ENCODE measurements around the gene MCTP2.

The MCTP2 gene

DNA sequence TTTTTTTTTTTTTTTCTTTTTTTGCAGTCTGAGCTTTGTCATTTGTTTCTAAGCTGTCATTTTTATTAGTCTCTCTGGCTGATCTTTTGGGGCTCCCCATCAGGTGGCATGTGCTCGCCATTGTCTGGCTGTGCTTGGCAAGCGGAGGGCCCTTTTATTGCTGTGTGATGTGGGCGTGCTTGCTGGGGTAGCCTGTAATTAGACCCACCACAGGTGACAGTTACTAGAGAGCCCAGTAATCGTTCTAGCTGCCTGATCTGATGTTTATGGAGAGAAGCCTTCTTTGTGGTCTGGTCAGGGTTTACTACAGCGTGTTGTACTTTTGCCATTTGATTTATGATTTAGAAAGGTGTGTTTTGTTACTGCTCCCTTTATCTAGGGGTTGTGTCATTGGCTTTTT is 179.9 kb downstream of the MCTP2 start:
- DNase-seq = no peak

DNA sequence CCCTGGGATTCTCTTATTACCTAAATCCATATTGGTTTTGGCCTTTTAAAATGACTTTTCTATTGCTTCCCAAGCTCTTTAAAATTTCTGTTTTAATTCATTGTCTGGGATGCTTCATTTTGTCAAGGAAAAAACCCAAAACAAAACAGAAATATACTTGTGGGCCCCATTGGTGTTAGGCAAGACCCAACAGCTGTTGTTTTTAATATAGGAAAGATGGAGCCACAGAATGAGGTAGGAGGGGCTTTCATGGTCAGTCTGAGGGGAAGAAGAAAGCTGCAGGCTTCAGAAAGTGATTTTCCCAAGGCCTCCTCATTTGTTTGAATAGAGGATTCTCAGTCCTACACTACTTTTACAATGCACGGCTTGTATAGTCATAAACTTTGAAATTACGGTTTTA is 180.5 kb downstream of the MCTP2 start:
- DNase-seq = no peak

DNA sequence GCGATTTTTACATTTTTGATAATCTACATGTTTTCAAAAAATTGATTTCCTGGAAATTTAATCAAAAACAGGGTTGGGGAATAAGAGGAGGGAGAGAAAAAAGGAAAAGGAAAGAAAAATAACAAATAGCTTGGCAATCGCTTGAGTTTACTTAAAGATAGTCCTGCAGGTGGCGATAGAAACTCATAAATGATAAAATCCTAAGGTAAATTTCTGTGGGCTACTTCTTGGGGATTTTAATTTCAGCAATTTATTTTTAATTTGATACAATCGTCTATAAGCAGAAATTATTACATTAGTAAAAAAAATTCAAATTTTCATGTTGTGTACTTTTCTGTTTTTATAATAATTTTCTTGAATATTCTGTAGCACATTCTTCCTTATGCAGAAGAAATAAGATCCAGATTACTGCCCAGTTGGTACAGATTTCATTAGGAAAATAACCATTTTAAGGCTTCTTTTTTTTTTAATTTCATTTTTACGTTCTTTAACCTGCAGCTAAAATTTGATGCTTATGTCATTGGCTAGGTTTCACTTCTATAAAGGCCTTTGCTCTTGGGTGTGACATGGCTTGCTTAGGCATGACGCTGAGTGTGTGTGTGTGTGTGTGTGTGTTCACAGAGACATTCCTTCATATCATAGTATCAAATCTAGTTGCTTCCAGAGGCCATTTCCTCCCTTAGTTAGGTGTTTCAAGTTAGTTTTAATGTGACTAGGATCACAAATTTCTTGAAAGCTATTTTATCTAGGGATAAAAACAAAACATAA is 181.8 kb downstream of the MCTP2 start:
- no peak for DNase-seq

DNA sequence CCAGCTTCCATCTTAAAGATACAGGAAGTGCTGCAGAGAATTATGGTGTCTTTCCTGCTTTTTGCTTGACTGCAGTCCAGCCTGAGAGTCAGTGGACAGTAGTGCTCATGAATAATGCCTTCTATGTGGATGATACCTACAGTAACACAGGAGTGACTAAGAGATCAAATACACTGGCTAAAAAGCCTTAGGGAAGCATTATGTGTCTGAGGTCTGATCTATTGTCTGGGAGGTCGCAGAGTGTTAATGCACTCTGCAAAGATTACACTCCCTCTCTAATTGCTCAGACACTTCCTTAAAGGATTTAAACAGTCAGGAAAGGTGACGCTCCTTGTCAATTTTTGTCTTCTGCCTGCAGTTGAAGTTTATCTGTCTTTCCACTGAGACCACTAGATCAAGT is 183.6 kb downstream of the MCTP2 start:
- DNase-seq = no peak

DNA sequence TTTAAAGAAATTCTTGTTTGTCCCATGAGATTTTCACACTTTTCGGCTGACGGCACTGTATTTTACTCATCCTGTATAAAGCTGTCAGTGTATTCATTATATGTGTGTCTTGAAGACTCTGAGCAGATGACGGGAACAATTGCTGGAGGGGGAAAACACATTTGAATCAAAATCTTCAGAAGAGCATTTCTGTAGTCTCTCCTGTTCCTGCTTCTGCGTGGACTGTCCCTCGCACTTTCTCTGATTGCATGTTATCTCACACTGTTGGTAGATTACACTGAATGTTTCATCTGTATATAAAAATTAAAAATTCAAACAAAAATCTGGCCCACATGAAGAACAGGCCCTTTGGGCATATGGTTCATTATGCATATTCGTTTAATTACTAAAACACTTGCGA is 184.9 kb downstream of the MCTP2 start:
- DNase-seq = no peak

DNA sequence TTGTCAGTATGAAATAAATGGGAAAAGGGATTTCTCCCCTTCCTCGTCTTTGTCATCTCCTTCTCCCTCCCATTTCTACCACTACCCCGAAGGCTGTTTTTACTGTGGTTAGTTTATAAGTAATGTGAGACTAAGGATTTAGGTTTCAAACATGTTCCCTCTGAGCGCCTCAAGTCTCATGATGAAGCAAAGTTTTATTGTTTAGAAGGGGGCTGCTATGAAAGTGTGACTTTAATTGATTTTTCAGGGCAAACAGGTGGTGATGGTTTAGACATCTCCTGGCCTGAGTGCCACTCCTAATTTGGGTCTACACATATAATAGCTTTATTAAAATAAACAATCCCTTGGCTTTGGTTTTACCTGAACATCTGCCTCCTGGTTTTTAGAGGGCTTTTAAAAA is 185.5 kb downstream of the MCTP2 start:
- DNase-seq = no peak

DNA sequence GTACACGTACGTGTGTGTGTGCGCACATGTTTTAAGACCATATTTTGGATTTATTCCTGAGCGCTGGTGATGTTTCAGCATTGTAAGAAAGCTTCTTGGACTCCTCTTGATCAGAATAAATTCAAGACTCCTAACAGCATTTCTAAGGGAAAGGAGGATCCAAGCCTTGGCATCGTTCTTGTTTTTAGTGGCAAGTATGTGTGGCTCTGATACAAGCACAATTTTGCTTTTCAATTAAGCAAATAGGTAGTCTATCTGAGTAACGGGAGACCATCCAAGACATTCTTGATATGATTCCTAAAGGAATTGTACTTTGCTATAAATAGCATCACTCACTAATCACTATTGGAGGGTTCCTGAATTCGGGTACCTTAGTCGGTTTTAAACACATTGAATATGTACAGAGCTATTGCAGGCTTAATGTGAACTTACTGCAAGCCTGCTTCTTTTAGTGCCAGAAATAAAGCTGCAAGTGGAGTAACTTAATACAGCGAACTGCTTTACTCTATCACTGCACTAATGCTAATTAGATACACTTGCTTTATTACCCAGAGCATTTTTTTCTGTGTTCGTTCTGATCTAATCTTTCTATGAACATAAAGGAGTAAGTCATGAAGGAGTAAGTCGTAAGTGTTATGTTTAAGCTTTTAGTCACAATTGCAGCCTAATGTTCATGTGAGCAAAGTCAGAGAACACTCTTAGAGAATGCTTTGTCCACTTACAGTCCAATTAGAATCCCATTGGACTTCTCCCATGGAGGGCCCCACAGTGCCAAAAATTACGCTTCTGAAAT is 186.3 kb downstream of the MCTP2 start:
- no peak for DNase-seq

DNA sequence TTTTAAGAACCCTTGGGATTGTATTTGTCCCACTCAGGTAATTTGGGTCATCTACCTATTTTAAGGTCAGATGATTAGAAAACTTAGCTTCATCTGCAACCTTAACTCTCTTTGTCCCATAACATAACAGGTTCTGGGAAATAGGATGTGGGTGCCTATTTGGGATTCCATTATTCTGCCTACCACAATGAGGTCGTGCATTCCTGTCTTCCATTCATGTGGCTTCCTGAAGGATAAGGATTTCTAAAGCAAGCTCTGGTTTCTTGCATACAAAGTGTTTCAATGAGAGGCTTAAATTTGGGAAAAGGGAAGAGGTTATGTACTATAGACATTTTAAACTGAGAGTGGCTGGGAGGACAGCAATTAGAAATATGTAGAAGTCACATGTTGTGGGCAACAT is 190.3 kb downstream of the MCTP2 start:
- DNase-seq = no peak

DNA sequence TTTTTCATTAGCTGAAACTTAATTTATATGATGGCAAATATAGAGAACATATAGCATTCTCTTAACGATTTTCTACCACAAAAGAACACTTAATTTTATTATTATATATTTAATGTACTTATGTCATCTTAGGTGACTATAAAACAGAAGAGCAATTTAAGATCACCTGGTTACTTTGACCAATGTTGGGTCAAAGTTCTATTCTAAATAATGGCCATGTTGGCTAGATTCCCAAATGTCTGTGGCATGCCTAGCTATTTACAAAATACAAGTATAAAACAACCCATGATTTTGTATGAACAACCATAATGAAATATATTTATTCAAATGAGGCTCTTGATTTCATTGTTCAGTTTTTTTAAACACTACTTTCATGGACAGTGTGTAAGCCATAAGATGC is 200.9 kb downstream of the MCTP2 start:
- DNase-seq = no peak

DNA sequence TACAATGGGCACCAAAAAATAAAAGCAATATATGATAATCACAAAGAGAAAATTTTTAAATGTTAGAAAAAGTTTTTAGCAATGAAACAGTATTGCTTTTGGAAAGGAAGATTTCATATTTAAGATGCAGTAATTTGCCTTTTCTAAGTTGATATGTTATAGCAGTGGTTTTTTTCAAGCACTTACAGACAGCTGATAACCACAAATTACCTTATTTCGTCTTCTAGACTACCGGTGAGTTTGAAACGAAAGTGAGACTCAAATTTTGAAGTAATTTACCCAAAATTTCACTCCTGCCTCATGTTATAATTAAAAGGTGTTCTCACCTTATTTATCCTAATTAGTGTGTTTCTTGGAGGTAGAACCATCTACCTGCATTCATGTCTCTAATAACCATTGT is 207.8 kb downstream of the MCTP2 start:
- DNase-seq = no peak

DNA sequence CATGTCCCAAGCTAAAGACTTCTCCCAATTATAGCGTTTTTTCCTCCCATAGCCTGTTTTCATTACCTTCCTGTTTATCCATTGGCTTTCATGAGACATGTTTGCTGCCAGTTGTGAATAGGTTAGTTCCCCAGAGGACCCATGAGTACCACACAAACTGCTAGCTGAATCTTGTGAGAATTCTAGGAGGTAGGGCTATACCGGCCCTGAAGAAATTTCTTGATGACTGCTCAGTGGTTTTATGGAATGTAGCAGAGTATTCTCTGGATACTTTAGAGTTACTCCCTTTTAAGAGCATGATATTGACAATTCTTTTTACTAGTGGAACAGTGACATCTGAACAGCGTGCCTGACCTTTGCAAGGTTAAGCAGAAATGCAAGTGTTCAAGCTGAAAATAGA is 210.4 kb downstream of the MCTP2 start:
- DNase-seq = no peak

DNA sequence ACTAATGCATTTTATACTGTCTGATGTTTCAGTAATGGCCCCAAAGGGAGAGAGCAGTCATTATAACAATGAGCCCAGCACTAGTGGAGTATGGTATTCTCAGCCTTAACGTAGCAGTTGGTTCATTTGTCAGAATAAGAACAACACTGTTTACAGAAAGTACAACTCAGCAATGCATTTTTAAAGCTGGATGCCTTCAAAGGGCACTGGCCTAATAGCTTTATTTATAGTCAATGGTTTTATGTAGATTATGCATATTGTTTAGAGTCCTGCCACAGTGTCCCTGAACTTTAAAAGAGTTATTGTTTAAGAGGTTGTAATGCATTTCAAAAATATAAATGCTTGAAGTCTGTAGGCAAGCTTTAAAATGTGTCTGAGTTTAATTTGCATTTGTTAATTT is 211.1 kb downstream of the MCTP2 start:
- no peak for DNase-seq

DNA sequence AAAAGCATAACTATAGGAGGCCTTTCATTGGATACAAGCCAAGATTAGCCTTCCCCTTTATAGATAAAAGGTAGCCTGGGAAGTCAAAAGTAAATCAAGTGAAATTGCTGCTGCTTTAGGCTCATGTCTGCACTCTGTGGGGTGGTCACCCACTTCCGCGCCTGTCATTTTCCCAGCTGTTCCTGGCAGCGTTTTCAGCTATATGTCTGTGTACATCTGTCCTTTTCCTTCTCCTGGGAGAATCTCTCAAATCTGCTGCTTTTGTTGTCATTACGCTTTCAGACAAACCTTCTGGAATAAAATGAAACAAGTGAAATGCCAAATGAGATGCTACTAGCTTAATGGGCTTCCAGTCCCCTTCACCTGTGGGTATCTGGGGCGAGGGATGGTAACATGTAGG is 211.8 kb downstream of the MCTP2 start:
- no peak for DNase-seq

DNA sequence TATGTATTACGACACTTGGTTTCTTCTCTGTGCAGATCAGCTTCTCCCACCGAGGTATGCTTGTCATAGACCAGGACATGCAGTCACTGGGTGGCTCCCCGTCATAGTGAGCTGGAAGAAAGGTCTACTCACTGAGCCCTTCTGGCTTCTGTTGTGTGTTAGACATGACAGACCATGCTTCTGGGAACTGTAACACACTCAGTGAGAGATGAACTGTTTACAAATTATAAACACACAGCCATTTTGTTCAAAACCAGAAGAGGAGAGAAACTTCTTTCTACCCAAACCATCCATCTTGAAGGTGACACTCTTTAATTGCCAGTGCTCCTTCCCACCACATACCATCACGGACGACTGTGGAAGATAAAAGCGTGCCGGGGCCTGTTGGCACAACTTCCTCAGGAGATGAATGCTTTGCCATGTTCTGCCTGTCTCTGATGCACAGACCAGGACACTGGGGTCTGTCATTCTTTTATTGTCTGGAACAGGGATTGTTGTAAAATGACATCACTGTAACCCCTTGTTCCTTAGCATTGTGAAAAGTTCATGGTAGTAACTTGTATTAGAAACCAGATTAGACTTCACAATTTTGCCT is 214.3 kb downstream of the MCTP2 start:
- DNase-seq = no peak

DNA sequence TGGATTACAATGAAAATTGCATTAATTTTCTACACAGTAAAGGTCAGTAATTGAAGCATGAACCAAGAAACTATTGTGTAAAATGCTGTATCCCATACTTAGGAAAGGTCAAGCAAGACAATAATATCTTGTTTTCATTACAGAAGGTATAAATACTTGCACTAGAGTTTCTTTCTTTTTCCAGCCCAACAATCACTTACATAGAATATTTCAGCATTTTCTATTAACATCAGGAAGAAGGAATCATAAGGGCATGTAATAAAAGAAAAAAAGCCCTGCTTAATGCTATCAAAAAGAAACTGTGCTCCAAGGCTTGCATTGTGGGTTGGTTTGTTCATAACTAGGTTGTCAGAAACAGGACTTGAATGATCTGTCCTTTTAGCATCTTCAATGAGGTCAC is 215.1 kb downstream of the MCTP2 start:
- DNase-seq = no peak

DNA sequence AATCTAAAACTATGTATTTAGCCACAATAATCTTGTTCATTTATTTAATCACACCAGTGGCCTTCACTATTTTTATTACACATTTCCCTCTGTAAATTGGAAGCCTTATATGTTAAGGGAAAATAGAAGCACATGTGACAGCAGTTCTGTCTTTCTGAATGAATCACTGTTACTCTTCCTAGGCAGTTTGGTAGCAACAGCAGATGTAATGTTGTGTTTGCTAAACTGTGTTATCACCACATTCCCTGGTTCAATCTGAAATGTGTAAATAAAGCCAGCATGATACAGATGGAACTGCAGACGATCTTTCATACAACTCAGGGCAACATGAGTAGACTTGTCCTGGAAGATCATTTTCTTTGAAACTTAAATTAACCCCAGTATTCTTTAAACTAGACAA is 220.1 kb downstream of the MCTP2 start:
- no peak for DNase-seq

DNA sequence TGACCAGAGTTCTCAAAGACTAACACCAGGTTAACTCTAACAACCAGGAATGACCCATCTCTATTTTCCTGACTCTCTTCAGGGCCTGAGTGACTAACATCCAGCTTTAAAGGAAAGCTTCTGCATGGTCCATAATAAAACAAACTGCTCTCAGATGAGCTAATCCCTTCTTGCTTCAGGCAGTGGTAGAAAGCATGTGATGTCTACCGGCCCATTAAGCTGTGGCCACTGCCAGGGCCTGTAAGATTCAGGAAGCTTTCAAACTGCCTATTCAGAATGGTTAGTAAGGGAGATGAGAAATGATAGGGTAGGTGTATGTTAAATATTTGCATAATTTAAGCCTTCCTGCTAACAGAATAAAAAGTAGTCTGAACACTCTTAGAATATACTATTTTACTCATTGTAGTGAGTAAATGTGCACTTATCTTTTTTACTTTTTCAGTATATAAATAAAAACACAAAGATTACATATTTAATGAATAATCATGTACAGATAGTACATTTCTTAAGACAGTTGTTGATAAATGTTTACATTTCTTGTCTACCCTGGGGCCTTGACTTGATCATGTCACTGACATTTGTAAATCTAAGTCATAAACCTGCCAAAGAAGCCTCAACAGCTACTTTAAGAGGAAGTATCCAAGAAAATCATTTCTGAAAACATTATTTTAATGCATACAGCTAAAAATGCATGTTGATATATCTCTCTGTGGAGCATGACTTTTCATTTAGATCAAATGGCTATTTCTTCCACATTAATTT is 222.0 kb downstream of the MCTP2 start:
- no peak for DNase-seq

DNA sequence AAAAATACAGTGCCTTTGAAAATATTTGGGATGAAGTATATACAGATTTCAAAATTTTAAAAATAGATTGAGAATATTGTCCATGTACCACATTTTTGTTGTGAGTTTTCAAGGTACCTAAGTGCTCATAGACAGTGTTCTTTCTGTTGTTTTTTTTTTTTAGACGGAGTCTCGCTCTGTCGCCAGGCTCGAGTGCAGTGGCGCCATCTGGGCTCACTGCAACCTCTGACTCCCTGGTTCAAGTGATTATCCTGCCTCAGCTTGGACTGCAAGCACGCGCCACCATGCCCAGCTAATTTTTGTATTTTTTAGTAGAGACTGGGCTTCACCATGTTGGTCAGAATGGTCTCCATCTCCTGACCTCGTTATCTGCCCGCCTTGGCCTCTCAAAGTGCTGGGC is 223.9 kb downstream of the MCTP2 start:
- DNase-seq = no peak

DNA sequence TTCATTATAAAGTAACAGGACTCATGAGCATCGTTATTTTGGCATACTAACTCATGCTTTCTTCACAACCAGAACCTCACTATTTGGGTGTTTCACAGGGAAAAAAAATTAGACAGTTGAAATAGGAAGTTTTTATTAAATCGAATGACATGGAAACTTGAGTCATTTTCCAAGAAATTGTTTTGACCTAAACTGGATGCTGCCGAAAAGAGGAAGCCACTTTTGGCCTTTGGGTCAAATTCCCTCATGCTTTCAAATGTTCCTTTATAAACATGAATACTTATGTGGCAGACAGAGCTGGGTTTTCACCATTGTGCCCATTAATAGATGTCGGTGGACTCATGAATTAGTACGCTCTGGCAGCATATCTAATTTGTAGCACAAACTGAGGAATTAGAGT is 224.9 kb downstream of the MCTP2 start:
- no peak for DNase-seq

DNA sequence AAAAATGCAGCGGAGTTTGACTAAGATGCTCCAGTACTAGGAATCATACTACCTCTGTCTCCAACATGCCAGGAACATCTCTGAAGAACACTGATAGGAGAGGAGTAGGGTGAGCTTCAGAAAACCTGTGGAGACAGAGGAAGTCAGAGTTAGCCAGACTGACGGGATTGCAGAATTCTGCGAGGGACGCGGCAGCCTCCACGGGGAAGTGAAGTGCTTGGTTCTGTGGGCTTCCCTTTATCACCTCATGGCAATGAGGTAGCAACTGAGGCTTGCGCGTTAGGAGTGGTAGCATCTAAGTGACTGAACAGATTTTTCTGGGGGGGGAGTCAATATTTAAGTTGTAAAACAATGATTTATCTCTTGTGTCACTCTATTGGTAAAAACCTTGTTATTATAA is 226.3 kb downstream of the MCTP2 start:
- DNase-seq = no peak

DNA sequence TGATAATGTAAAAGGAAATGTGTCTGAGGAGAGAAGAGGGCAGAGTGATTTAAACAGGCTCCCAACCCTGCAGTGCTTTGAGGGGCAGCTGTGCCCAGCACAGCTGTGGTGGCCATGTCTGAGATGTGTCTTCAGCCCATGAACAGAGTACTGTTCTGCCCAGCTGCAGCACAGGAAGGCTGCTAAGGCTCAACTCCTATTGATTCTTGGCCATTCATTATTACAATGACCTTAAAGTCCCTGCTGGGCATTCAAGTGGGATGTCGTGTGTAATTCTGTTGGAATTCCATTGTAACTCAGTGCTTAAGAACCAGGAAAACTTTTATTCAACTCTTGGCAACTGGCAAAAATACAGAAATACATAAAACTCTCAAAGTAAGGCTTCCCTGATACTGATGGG is 229.3 kb downstream of the MCTP2 start:
- DNase-seq = no peak

DNA sequence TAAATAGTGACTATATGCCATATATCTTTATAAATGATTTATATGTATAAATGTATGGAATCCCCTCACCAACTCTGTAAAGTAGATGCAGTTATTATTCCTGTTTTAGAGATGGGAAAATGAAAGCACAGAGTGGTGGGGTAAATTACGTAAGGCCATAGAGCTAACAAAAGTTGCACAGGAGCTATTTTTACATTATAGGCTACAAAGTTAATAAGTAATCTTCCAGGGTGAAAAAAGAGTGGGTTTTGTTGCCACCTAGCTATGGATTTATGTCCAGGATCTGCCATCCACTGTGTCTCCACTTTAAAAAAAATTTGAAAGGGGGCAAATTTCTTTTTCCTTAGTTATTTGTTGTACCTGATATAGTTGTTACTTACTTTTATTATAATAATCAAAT is 235.7 kb downstream of the MCTP2 start:
- DNase-seq = no peak

DNA sequence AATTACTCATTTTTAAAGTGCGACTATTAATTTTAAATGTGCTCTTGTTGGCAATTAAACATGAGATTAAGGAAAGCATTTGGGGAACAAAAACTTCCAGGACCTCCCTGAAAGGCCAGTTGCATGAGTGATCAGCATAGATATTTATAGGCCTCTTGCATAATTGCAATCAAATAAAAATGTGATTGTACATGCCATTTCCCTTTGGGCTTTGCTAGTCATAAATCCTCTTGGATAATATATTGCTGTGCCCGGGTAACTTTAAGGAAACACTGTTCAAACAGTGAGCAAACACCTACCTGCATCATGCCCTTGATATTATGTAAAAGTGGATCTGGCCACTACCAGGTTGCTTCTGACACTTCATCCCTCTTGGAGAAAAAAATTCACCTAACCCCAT is 239.1 kb downstream of the MCTP2 start:
- DNase-seq = no peak

DNA sequence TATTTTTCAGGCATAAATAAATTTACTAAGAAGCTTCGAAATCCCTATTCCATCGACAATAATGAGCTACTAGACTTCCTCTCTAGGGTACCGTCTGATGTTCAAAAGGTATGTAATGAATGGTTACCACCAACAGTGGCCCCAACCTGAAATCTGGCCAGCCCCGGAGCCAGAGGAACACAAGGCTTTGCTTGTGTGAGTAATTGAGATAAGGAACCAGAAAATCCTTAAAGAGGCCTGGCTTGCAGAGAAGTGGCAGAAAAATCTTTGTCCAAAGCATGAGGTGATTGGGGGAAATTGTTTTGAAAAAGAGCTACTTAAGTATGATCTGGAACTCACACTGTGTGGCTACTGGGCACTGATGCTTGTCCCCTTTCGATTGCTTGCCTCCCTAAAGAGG is 245.3 kb downstream of the MCTP2 start:
- no peak for DNase-seq
